Transverse colon (tissue), 4 donors: ENCODE results near the gene LSM12. TPM values are rescaled to one million over a fixed set of nuclear protein-coding genes. Genes with fewer than 3 reads are reported as not detected.
"Not testable (repeated sequence)": the region's sequence is repeated elsewhere in the genome, so short reads cannot be mapped to it uniquely, and the experiment has no call there.

Source experiments
- DNase-seq: peaks from one replicate; pipeline ENCODE4 v3.0.0-alpha.2; 2019
- H3K27ac ChIP-seq, 4 donors: fragments of 200-600 bp; sonication (generic); 2 replicates each; pipeline ENCODE4 v1.5.1; 2016 to 2018; ENCODE audit warnings: inconsistent platforms in 4 of 4
- H3K27me3 ChIP-seq: fragments of 200-600 bp; sonication (generic); 2 replicates; pipeline ENCODE4 v1.5.1; 2017; ENCODE audit warnings: inconsistent platforms
- H3K36me3 ChIP-seq, 4 donors: fragments of 200-600 bp; sonication (generic); 2 replicates each; pipeline ENCODE4 v1.5.1; 2017 to 2019; ENCODE audit warnings: inconsistent platforms in 4 of 4
- H3K4me1 ChIP-seq, 4 donors: fragments of 200-600 bp; sonication (generic); 2 replicates each; pipeline ENCODE4 v1.5.1; 2017 to 2020; ENCODE audit warnings: inconsistent platforms in 4 of 4
- H3K4me3 ChIP-seq, 4 donors: fragments of 200-600 bp; sonication (generic); 1 replicate in 1 of 4; 2 replicates in 3 of 4; pipeline versions ENCODE4 v1.5.1 to v1.6.1; 2017 to 2019; ENCODE audit warnings: inconsistent platforms in 4 of 4
- H3K9me3 ChIP-seq, 2 donors: fragments of 200-600 bp; sonication (generic); 2 replicates each; pipeline ENCODE4 v1.5.1; 2017 to 2019; ENCODE audit warnings: inconsistent platforms in 2 of 2
- CTCF ChIP-seq, 5 experiments: fragments of 200-600 bp in 3 of 5; fragments of 450-650 bp in 2 of 5; sonication (generic) in 3 of 5; IDR thresholded peaks; 1 replicate in 2 of 5; 2 replicates in 3 of 5; pipeline ENCODE4 v1.5.1; 2016 to 2017; ENCODE audit warnings: antibody characterized with exemption in 5 of 5, inconsistent platforms in 3 of 5, mild to moderate bottlenecking in 2 of 5, moderate library complexity in 1 of 5
- EP300 ChIP-seq: sonication (generic); formaldehyde crosslinking; IDR thresholded peaks from one replicate; pipeline ENCODE4 v1.6.1; 2017; ENCODE audit warnings: antibody characterized with exemption, low read depth
- POLR2A ChIP-seq: fragments of 450-650 bp; IDR thresholded peaks from one replicate; pipeline ENCODE4 v1.6.1; 2016; ENCODE audit warnings: antibody characterized with exemption, mild to moderate bottlenecking, moderate library complexity
- POLR2AphosphoS5 ChIP-seq, 3 donors: sonication (generic); formaldehyde crosslinking; IDR thresholded peaks; one replicate each; pipeline ENCODE4 v1.6.1; 2016; ENCODE audit warnings: antibody characterized with exemption in 3 of 3
- WGBS, 2 donors: methylation state at CpG; one replicate each; pipeline ENCODE4 v1.1.5; 2018; ENCODE audit warnings: low coverage in 1 of 2; 5-methylcytosine and 5-hydroxymethylcytosine counted together
- in situ Hi-C, 4 donors: fragments of 200-750 bp; cut with MboI; loops; one replicate each; pipeline versions ENCODE4 v1.15.0 to v1.15.1; 2017; ENCODE audit warnings: low sequenced_read_pairs in 3 of 4, low pct_ligation_motif_present in 1 of 4, low pct_unique_long_range_greater_than_20kb in 1 of 4
- intact Hi-C: fragments of 100-400 bp; cut with DNase I; formaldehyde crosslinking; loops from one replicate; pipeline ENCODE4 v1.15.1; 2023; ENCODE audit warnings: low total_unique reads
- total RNA-seq, 4 donors: library from RNA; depleted of rRNA; stranded (reverse); fragments of >200 nt; gene quantifications; one replicate each; pipeline ENCODE4 v1.1.0, GENCODE V29; 2016

The LSM12 gene
- total RNA-seq, 4 donors from 2014 or later = 5.4 to 29.2 (median 22.9) TPM

DNA sequence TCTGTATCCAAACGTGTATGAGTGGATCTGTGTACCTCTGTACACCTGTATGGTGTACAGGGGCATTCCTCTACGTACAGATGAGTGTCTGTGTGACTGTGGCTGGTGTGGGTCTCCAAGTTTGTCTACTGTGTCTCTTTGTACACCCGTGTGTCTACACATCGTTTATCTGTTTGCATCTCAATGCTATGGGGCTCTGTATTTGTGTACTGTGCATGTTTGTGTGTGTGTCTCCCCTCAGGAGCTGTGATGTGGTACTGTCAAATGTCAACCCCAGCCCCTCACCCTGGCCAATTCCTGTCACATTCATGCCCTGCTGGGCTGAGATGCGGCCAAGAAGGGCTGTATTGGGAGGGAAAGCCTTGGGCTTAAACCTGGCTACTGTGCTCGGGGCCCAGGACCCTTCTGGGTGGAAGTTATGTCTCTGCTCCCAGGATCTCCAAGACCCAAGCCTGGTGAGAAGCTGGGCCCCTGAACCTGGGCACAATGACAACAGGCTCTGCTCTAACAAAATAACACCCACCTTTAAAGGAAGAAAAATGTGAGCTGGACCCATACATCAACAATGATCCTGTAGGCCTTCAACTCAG is 65.5 kb downstream of the LSM12 start:
- DNase-seq = no peak
- Histone ChIP-seq H3K4me3 (no peak overlapping the region), H3K9me3 (no peaks in the 10 kb centered on the region), H3K27ac (no peak overlapping the region), H3K36me3 (no peaks in the 10 kb centered on the region), H3K4me1 (peaks cover 6 to 18% (median 18%) of the 10 kb centered on the region in 4 donors), H3K27me3 (peaks cover 38% of the 10 kb centered on the region)
- no peak for TF ChIP-seq EP300
- TF ChIP-seq POLR2AphosphoS5 (IDR thresholded peaks at IDR 0.05) = no peak
- TF ChIP-seq POLR2A = no peak
- TF ChIP-seq CTCF (IDR thresholded peaks at IDR 0.05) = no peak
- WGBS, 2 donors = 75 to 90% methylated on average over 2 to 6 of the region's 6 CpGs
- intact Hi-C loops (no loop called here), in situ Hi-C loops (no loop called here)

DNA sequence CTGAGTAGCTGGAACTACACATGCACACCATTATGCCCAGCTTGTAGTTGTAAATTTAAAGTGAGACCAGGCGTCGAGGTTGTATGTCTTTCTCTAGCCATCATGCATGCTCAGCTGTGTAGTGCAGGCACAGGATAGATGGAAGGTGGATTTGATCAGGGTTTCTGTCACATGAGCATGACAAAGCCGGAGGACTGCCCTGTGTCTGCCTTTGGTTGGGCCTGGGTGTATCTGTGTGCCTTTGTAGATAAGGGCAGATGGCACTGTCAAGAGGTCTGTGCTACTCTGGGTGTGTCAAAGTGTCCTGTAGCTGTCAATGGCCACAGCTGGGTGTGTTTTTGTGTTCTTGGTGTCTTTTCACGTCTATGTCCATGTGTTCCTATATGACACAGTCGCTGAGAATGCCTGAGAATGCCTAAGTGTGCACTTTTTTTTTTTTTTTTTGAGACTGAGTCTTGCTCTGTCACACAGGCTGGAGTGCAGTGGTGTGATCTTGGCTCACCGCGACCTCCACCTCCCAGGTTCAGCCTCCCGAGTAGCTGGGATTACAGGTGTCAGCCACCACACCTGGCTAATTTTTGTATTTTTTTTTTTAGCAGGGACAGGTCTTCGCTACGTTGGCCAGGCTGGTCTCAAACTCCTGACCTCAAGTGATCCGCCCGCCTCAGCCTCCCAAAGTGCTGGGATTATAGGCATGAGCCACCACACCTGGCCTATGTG is 66.2 kb downstream of the LSM12 start:
- H3K27me3 ChIP-seq = peaks cover 37% of the 10 kb centered on the region
- WGBS, 2 donors = 83% methylated on average over 12 of the region's 12 CpGs; no CpG with 5 or more reads in 1 of the 2 donors
- peaks cover 0 to 11% (median 11%) of the 10 kb centered on the region in 4 donors for H3K4me1 ChIP-seq
- no peak overlapping the region for H3K4me3 ChIP-seq
- intact Hi-C loops = no loop called here
- TF ChIP-seq CTCF (IDR thresholded peaks at IDR 0.05) (no peak), EP300 (no peak), POLR2A (no peak), POLR2AphosphoS5 (IDR thresholded peaks at IDR 0.05) (no peak)
- in situ Hi-C loops = no loop called here
- DNase-seq = no peak
- H3K36me3 ChIP-seq = no peaks in the 10 kb centered on the region
- no peak overlapping the region for H3K27ac ChIP-seq
- H3K9me3 ChIP-seq = no peaks in the 10 kb centered on the region

DNA sequence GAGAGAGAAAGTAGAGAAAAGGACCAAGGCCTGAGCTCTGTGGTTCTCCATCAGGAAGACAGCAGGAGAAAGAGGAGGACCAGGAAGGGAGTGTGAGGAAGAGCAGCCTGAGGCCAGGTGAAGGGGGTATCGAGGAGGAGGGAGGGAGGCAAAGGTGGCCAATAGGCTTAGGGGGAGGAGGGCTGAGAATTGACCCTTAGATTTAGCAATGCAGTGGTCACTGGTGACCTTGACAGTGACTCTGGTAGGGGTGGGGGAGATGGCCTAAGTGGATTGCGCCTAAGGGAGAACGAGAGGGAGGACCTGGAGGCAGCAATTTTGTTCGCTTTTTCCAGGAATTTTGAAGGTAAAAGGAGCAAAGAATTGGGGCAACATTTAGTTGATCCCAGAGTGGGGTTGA is 67.4 kb downstream of the LSM12 start:
- H3K27ac ChIP-seq = no peak overlapping the region
- H3K9me3 ChIP-seq = no peaks in the 10 kb centered on the region
- peaks cover 4 to 8% (median 7%) of the 10 kb centered on the region in 4 donors for H3K4me1 ChIP-seq
- 80% methylated on average over 4 of the region's 4 CpGs; no CpG with 5 or more reads in 1 of the 2 donors for WGBS, 2 donors
- H3K36me3 ChIP-seq = no peaks in the 10 kb centered on the region
- peaks cover 37% of the 10 kb centered on the region for H3K27me3 ChIP-seq
- in situ Hi-C loops = loop anchor here in 3 of 4 donors (10.0 to 25.0 kb wide), 2 partner anchors 54 to 112 kb away; partner anchors contain the start of gene PPY (in 3 of the 3)
- intact Hi-C loops = no loop called here
- TF ChIP-seq CTCF (IDR thresholded peaks at IDR 0.05) (no peak), POLR2AphosphoS5 (IDR thresholded peaks at IDR 0.05) (no peak), EP300 (no peak), POLR2A (no peak)
- DNase-seq = no peak
- no peak overlapping the region for H3K4me3 ChIP-seq

GRCh38 chr17:43998552-43998951 is 67.9 kb downstream of the LSM12 start:
- in situ Hi-C loops = loop anchor here in 3 of 4 donors (10.0 to 25.0 kb wide), 2 partner anchors 54 to 111 kb away; partner anchors contain the start of gene PPY (in 3 of the 3)

DNA sequence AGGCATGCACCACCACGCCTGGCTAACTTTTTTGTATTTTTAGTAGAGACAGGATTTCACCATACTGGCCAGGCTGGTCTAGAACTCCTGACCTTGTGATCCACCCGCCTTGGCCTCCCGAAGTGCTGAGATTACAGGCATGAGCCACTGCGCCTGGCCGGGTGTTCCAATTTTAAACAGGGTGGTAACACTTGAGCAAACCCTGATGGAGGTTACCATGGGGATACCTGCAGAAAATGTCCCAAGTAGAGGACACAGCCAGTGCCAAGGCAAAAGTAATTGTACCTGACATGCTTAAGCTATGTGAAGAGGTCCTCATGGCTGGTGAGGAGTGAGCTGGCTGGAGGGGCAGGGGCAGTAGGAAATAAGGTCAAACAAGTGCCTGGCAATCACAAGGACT is 69.3 kb downstream of the LSM12 start:
- H3K36me3 ChIP-seq, DNase-seq, H3K4me3 ChIP-seq, H3K4me1 ChIP-seq, intact Hi-C loops, H3K9me3 ChIP-seq, H3K27ac ChIP-seq: not testable (repeated sequence)
- H3K27me3 ChIP-seq = peaks cover 43% of the 10 kb centered on the region
- WGBS, 2 donors = 85% methylated on average over 5 of the region's 5 CpGs; no CpG with 5 or more reads in 1 of the 2 donors
- in situ Hi-C loops = loop anchor here in 3 of 4 donors (10.0 to 25.0 kb wide), 2 partner anchors 52 to 110 kb away; partner anchors contain the start of gene PPY (in 3 of the 3)

More at GRCh38 chr17:43998552-43998951, 67.9 kb downstream of the LSM12 start:
- Histone ChIP-seq H3K27ac (no peak overlapping the region), H3K9me3 (no peaks in the 10 kb centered on the region), H3K4me3 (no peak overlapping the region), H3K36me3 (no peaks in the 10 kb centered on the region), H3K27me3 (peaks cover 37% of the 10 kb centered on the region), H3K4me1 (peaks cover 4 to 8% (median 7%) of the 10 kb centered on the region in 4 donors)
- DNase-seq = no peak
- intact Hi-C loops = no loop called here
- TF ChIP-seq POLR2A (no peak), POLR2AphosphoS5 (IDR thresholded peaks at IDR 0.05) (no peak), CTCF (IDR thresholded peaks at IDR 0.05) (no peak), EP300 (no peak)
- WGBS, 2 donors = 72 to 100% methylated on average over 2 to 3 of the region's 3 CpGs
